Testis (tissue), 3 donors: ENCODE data around the gene LRMDA. TPM values are rescaled to one million over a fixed set of nuclear protein-coding genes. Genes with fewer than 3 reads are reported as not detected.
"Not testable (repeated sequence)": the region's sequence is repeated elsewhere in the genome, so short reads cannot be mapped to it uniquely, and the experiment has no call there.

ENCODE experiments used
- DNase-seq: peaks from one replicate; pipeline ENCODE4 v3.0.0-alpha.2; 2019
- H3K27ac ChIP-seq, 2 donors: fragments of 200-600 bp; sonication (generic); one replicate each; pipeline ENCODE4 v1.5.1; 2019
- H3K27me3 ChIP-seq: fragments of 200-600 bp; sonication (generic); one replicate; pipeline ENCODE4 v1.5.1; 2019
- H3K36me3 ChIP-seq: fragments of 200-600 bp; sonication (generic); one replicate; pipeline ENCODE4 v1.5.1; 2017; ENCODE audit warnings: low read depth; ENCODE audit errors: missing control alignments
- H3K4me1 ChIP-seq: fragments of 200-600 bp; sonication (generic); one replicate; pipeline ENCODE4 v1.5.1; 2019
- H3K4me3 ChIP-seq, 2 donors: fragments of 200-600 bp; sonication (generic); one replicate each; pipeline ENCODE4 v1.5.1; 2017 to 2019
- H3K9me3 ChIP-seq: fragments of 200-600 bp; sonication (generic); one replicate; pipeline ENCODE4 v1.5.1; 2017
- POLR2A ChIP-seq: fragments of 450-650 bp; IDR thresholded peaks from one replicate; pipeline ENCODE4 v1.6.1; 2017; ENCODE audit warnings: antibody characterized with exemption, mild to moderate bottlenecking, moderate library complexity
- WGBS, 2 donors: methylation state at CpG; one replicate each; pipeline ENCODE4 v1.1.5; 2018; 5-methylcytosine and 5-hydroxymethylcytosine counted together
- intact Hi-C: fragments of 100-400 bp; cut with DNase I; formaldehyde crosslinking; loops from one replicate; pipeline ENCODE4 v1.15.1; 2023; ENCODE audit warnings: low total_unique reads
- polyA plus RNA-seq: library from polyadenylated mRNA; stranded (reverse); fragments of 350-450 nt; fragmentation: Illumina TruSeq; extraction: RNeasy Lipid Tissue Mini Kit (QIAGEN cat#74804); gene quantifications from one replicate; pipeline ENCODE4 v1.2.3, GENCODE V29; 2014; ENCODE audit warnings: low read depth, low replicate concordance; ENCODE audit not compliant: insufficient read depth
- total RNA-seq, 2 donors: library from RNA; depleted of rRNA; stranded (reverse); fragments of >200 nt; gene quantifications; one replicate each; pipeline ENCODE4 v1.2.3, GENCODE V29; 2016
- TF ChIP-seq, protein P1 (sequence below), 3 experiments: fragments of 450-650 bp in 2 of 3; fragments of 200-600 bp in 1 of 3; sonication (generic) in 1 of 3; IDR thresholded peaks; one replicate each; pipeline ENCODE4 v1.5.1; 2016 to 2019; ENCODE audit warnings: antibody characterized with exemption in 3 of 3, mild to moderate bottlenecking in 2 of 3, moderate library complexity in 1 of 3

LRMDA gene
- total and polyA plus RNA-seq, 3 donors from 2014 or later: 7.6 to 13.8 (median 10.6) TPM

- Histone ChIP-seq H3K27me3 (no peaks in the 10 kb centered on the region), H3K4me3 (no peak overlapping the region), H3K9me3 (no peaks in the 10 kb centered on the region), H3K36me3 (no peaks in the 10 kb centered on the region), H3K27ac (no peak overlapping the region), H3K4me1 (no peaks in the 10 kb centered on the region)
- TF ChIP-seq POLR2A: no peak
- TF ChIP-seq, protein P1, sequence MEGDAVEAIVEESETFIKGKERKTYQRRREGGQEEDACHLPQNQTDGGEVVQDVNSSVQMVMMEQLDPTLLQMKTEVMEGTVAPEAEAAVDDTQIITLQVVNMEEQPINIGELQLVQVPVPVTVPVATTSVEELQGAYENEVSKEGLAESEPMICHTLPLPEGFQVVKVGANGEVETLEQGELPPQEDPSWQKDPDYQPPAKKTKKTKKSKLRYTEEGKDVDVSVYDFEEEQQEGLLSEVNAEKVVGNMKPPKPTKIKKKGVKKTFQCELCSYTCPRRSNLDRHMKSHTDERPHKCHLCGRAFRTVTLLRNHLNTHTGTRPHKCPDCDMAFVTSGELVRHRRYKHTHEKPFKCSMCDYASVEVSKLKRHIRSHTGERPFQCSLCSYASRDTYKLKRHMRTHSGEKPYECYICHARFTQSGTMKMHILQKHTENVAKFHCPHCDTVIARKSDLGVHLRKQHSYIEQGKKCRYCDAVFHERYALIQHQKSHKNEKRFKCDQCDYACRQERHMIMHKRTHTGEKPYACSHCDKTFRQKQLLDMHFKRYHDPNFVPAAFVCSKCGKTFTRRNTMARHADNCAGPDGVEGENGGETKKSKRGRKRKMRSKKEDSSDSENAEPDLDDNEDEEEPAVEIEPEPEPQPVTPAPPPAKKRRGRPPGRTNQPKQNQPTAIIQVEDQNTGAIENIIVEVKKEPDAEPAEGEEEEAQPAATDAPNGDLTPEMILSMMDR (IDR thresholded peaks at IDR 0.05): no peak
- intact Hi-C loops: no loop called here
- WGBS, 2 donors: 87 to 90% methylated on average over 3 of the region's 3 CpGs
- DNase-seq: no peak
Observed at GRCh38 chr10:75616874-75617478, 185.6 kb downstream of the LRMDA start.

DNA sequence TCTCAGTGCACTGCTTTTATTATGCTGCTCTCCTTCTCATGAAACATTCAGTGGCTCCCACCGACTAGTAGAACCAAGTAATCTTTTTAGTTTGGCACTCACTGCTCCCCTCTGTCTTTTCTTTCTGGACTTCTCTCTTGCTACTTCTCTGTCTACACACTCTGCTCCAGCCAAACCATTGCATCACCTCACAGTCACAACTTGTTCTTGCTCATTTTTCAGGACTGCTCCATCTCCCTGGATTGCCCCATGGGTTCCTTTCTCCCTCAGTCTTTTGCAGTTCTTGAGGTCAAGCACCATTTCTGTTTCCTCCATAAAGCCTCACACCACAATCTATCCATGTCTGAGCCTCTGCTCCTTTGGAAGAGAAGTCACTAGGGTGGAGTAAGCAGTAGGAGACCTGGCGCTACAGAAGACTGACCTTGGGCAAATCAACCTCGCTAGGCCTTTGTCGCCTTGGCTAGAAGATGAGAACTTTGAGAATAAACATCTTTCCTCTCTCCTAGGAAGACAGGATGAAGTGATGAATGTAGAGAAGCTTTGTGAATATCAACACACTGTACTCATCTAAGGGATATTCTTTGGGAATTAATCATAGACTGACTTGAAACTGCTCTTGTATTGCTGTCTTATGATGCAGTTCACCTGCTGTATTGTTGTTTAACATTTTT, 186.2 kb downstream of the LRMDA start:
- intact Hi-C loops: no loop called here
- H3K27ac ChIP-seq: no peak overlapping the region
- H3K4me3 ChIP-seq: no peak overlapping the region
- no peaks in the 10 kb centered on the region for H3K27me3 ChIP-seq
- H3K4me1 ChIP-seq: no peaks in the 10 kb centered on the region
- no peak for TF ChIP-seq POLR2A
- TF ChIP-seq, protein P1 (IDR thresholded peaks at IDR 0.05): no peak
- no peaks in the 10 kb centered on the region for H3K9me3 ChIP-seq
- WGBS, 2 donors: 84 to 86% methylated on average over 4 of the region's 4 CpGs
- no peak for DNase-seq
- no peaks in the 10 kb centered on the region for H3K36me3 ChIP-seq

GRCh38 chr10:75619635-75620034, 188.2 kb downstream of the LRMDA start:
- intact Hi-C loops: no loop called here
- WGBS, 2 donors: 88 to 100% methylated on average over 3 of the region's 3 CpGs
- no peaks in the 10 kb centered on the region for H3K9me3 ChIP-seq
- no peaks in the 10 kb centered on the region for H3K4me1 ChIP-seq
- no peak for DNase-seq
- no peaks in the 10 kb centered on the region for H3K36me3 ChIP-seq
- TF ChIP-seq, protein P1 (IDR thresholded peaks at IDR 0.05): no peak
- no peak for TF ChIP-seq POLR2A
- no peaks in the 10 kb centered on the region for H3K27me3 ChIP-seq
- no peak overlapping the region for H3K27ac ChIP-seq
- H3K4me3 ChIP-seq: no peak overlapping the region

DNA sequence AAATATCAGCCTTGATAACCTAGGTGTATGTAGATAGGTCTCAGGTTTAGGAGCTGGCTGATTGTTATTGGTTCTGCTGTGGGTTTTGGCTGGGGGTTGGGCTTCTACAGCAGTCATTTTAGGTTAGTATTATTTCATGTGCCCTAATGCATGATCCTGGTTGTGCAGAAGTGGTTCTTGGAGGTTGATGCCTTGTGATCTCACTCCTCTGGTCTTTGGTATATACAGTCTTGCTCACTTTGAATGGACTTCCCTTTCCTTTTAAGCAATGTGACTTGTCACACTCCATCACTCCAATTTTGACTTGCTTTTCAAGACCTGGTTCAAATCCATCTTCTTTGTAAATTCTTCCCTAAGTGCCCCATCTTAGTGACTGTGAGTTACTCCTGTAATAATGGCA, 188.9 kb downstream of the LRMDA start:
- intact Hi-C loops: no loop called here
- no peak for DNase-seq
- Histone ChIP-seq H3K9me3 (no peaks in the 10 kb centered on the region), H3K4me3 (no peak overlapping the region), H3K4me1 (no peaks in the 10 kb centered on the region), H3K27me3 (no peaks in the 10 kb centered on the region), H3K27ac (no peak overlapping the region), H3K36me3 (no peaks in the 10 kb centered on the region)
- no peak for TF ChIP-seq POLR2A
- TF ChIP-seq, protein P1 (IDR thresholded peaks at IDR 0.05): no peak

- intact Hi-C loops, H3K27me3 ChIP-seq, H3K4me1 ChIP-seq, H3K27ac ChIP-seq, DNase-seq, H3K9me3 ChIP-seq, H3K36me3 ChIP-seq, H3K4me3 ChIP-seq: not testable (repeated sequence)
- WGBS, 2 donors: 93 to 98% methylated on average over 4 of the region's 4 CpGs
Observed at GRCh38 chr10:75621003-75621402, 189.6 kb downstream of the LRMDA start.
